Common myeloid progenitor, CD34-positive (primary cell): ENCODE measurements around the gene SSRP1.
A peak's percentile ranks its signal among the peaks of the same experiment; 100 is the strongest.
"Not testable (repeated sequence)": the region's sequence is repeated elsewhere in the genome, so short reads cannot be mapped to it uniquely, and the experiment has no call there.

Source experiments
- CTCF ChIA-PET: fragments of 350-600 bp; sonication (Branson Sonifier 250); formaldehyde crosslinking; loops from one replicate; lab custom pipeline; 2021; ENCODE audit warnings: antibody characterized with exemption; lab: Charles Lee
- POLR2A ChIA-PET: fragments of 350-600 bp; sonication (Branson Sonifier 250); formaldehyde crosslinking; loops from one replicate; lab custom pipeline; 2021; ENCODE audit warnings: antibody characterized with exemption; lab: Charles Lee
- DNase-seq, 3 donors: peaks; one replicate each; pipeline versions ENCODE4 v3.0.0 to v3.0.0-alpha.2; 2013
- H3K27ac ChIP-seq, 2 experiments: 1 replicate in 1 of 2; 2 replicates in 1 of 2; pipeline ENCODE4 v1.7.0; 2013; ENCODE audit warnings: inconsistent platforms in 2 of 2, low read length in 2 of 2, mild to moderate bottlenecking in 2 of 2, low read depth in 1 of 2, moderate library complexity in 1 of 2; ENCODE audit not compliant: severe bottlenecking in 2 of 2, insufficient read depth in 1 of 2, poor library complexity in 1 of 2
- H3K27me3 ChIP-seq, 5 experiments: replicated peaks in 2 of 5; 1 replicate in 3 of 5; 2 replicates in 2 of 5; pipeline versions ENCODE4 v1.6.1 to v1.7.0; 2013; ENCODE audit warnings: low read length in 4 of 5, mild to moderate bottlenecking in 2 of 5, moderate library complexity in 2 of 5, inconsistent platforms in 1 of 5; ENCODE audit not compliant: insufficient read depth in 5 of 5, control insufficient read depth in 4 of 5
- H3K36me3 ChIP-seq, 4 experiments: 1 replicate in 2 of 4; 2 replicates in 2 of 4; pipeline versions ENCODE4 v1.6.1 to v1.7.0; 2013; ENCODE audit warnings: low read length in 3 of 4, control low read depth in 1 of 4, mild to moderate bottlenecking in 1 of 4; ENCODE audit not compliant: control insufficient read depth in 4 of 4, insufficient read depth in 4 of 4
- H3K4me1 ChIP-seq, 4 experiments: 1 replicate in 3 of 4; 2 replicates in 1 of 4; pipeline versions ENCODE4 v1.6.1 to v1.7.1; 2013; ENCODE audit warnings: low read length in 3 of 4, mild to moderate bottlenecking in 3 of 4, control low read depth in 1 of 4, inconsistent platforms in 1 of 4, moderate library complexity in 1 of 4; ENCODE audit not compliant: control insufficient read depth in 4 of 4, insufficient read depth in 4 of 4; ENCODE audit errors: control extremely low read depth in 1 of 4
- H3K4me3 ChIP-seq, 7 experiments: 1 replicate in 4 of 7; 2 replicates in 3 of 7; pipeline versions ENCODE4 v1.5.1 to v1.7.0; 2013; ENCODE audit warnings: mild to moderate bottlenecking in 7 of 7, low read length in 6 of 7, moderate library complexity in 6 of 7, inconsistent platforms in 2 of 7, low read depth in 2 of 7, control low read depth in 1 of 7; ENCODE audit not compliant: insufficient read depth in 4 of 7, control insufficient read depth in 1 of 7; ENCODE audit errors: extremely low read depth in 1 of 7
- H3K9me3 ChIP-seq, 5 experiments: 1 replicate in 4 of 5; 2 replicates in 1 of 5; pipeline versions ENCODE4 v1.6.1 to v1.7.1; 2013; ENCODE audit warnings: low read length in 4 of 5, mild to moderate bottlenecking in 2 of 5, inconsistent platforms in 1 of 5, low read depth in 1 of 5, moderate library complexity in 1 of 5; ENCODE audit not compliant: control insufficient read depth in 4 of 5, insufficient read depth in 2 of 5; ENCODE audit errors: control extremely low read depth in 1 of 5
- WGBS: methylation state at CpG from one replicate; pipeline ENCODE4 v1.1.5; 2013; ENCODE audit not compliant: insufficient coverage; 5-methylcytosine and 5-hydroxymethylcytosine counted together

The SSRP1 gene

DNA sequence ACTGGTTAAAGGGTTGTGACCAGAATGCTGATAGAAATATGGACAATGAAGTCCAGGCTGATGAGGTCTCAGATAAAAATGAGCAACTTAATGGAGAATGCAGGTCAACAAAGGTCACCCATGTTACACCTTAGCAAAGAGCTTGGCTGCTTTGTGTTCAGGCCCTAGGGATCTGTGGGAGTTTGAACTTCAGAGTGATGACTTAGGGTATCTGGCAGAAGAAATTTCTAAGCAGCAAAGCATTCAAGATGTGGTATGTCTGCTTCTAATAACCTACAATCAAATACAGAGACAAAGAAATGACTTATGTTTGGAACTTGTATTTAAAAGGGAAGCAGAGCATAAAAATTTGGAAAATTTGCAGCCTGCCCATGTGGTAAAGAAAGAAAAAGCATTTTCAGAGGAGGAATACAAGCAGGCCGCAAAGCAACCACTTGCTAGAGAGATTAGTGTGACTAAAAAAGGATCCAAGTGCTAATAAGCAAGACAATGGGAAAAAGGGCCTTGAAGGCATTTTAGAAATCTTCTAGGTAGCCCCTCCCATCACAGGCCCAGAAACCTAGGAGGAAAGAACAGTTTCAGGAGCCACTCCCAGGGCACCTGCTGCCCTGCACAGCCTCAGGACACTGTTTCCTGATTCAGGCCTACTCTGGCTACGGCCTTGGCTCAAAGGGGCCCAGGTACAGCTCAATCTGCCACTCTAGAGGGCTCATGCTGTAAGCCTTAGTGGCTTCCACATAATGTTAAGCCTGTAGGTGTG is 52.3 kb downstream of the SSRP1 start:
- peaks cover 0 to 4% (median 0%) of the 10 kb centered on the region in 5 experiments for H3K27me3 ChIP-seq
- no peak for DNase-seq
- no peaks in the 10 kb centered on the region for H3K36me3 ChIP-seq
- peaks cover 0 to 1% (median 0%) of the 10 kb centered on the region in 5 experiments for H3K9me3 ChIP-seq
- no peak overlapping the region for H3K4me3 ChIP-seq
- no peaks in the 10 kb centered on the region for H3K4me1 ChIP-seq
- POLR2A ChIA-PET: no interaction called here
- CTCF ChIA-PET: no interaction called here
- no peak overlapping the region for H3K27ac ChIP-seq
- 100% methylated on average over 2 of the region's 2 CpGs for WGBS

GRCh38 chr11:57281546-57281945 is 54.1 kb downstream of the SSRP1 start:
- H3K9me3 ChIP-seq, POLR2A ChIA-PET, CTCF ChIA-PET, H3K4me1 ChIP-seq, DNase-seq, H3K27ac ChIP-seq, H3K27me3 ChIP-seq, H3K4me3 ChIP-seq, H3K36me3 ChIP-seq: not testable (repeated sequence)
- WGBS: 100% methylated on average over 4 of the region's 6 CpGs

- no peaks in the 10 kb centered on the region for H3K36me3 ChIP-seq
- DNase-seq: no peak
- 94% methylated on average over 3 of the region's 5 CpGs for WGBS
- peaks cover 2 to 7% (median 3%) of the 10 kb centered on the region in 5 experiments for H3K27me3 ChIP-seq
- CTCF ChIA-PET: interaction anchor here (0.6 kb wide), 1 partner anchor 13 kb away, joined by 3 read pairs; no protein-coding TSS in a partner anchor
- POLR2A ChIA-PET: no interaction called here
- peaks cover 0 to 2% (median 0%) of the 10 kb centered on the region in 5 experiments for H3K9me3 ChIP-seq
- peaks cover 0 to 4% (median 0%) of the 10 kb centered on the region in 4 experiments for H3K4me1 ChIP-seq
- H3K27ac ChIP-seq: no peak overlapping the region
- no peak overlapping the region for H3K4me3 ChIP-seq
Observed at GRCh38 chr11:57279116-57279515, 56.6 kb downstream of the SSRP1 start.

- Histone ChIP-seq H3K27me3 (peaks cover 2 to 7% (median 3%) of the 10 kb centered on the region in 5 experiments), H3K4me1 (peaks cover 0 to 4% (median 0%) of the 10 kb centered on the region in 4 experiments), H3K9me3 (peaks cover 0 to 6% (median 0%) of the 10 kb centered on the region in 5 experiments), H3K27ac (no peak overlapping the region), H3K36me3 (no peaks in the 10 kb centered on the region), H3K4me3 (no peak overlapping the region)
- no peak for DNase-seq
- 87% methylated on average over 4 of the region's 7 CpGs for WGBS
- ChIA-PET CTCF (interaction anchor here (0.6 to 2.6 kb wide), 3 partner anchors 10 to 29 kb away, joined by 3 to 9 read pairs (median 8); no protein-coding TSS in a partner anchor), POLR2A (no interaction called here)
Observed at GRCh38 chr11:57278721-57279095, 57.0 kb downstream of the SSRP1 start.

GRCh38 chr11:57277845-57278720 is 57.6 kb downstream of the SSRP1 start:
- no peak overlapping the region for H3K4me3 ChIP-seq
- H3K27me3 ChIP-seq: peaks cover 2 to 7% (median 3%) of the 10 kb centered on the region in 5 experiments
- H3K36me3 ChIP-seq: no peaks in the 10 kb centered on the region
- ChIA-PET CTCF (interaction anchor here (0.6 to 2.6 kb wide), 5 partner anchors 11 to 434 kb away, joined by 3 to 9 read pairs (median 4); no protein-coding TSS in a partner anchor), POLR2A (no interaction called here)
- H3K9me3 ChIP-seq: peaks cover 0 to 11% (median 2%) of the 10 kb centered on the region in 5 experiments
- H3K27ac ChIP-seq: no peak overlapping the region
- 7% methylated on average over 12 of the region's 14 CpGs for WGBS
- DNase-seq: peak; percentile 15 to 43 (median 42)
- peaks cover 0 to 4% (median 0%) of the 10 kb centered on the region in 4 experiments for H3K4me1 ChIP-seq

- 88% methylated on average over 2 of the region's 6 CpGs for WGBS
- Histone ChIP-seq H3K9me3 (peaks cover 0 to 12% (median 2%) of the 10 kb centered on the region in 5 experiments), H3K27ac (no peak overlapping the region), H3K36me3 (no peaks in the 10 kb centered on the region), H3K4me3 (no peak overlapping the region), H3K27me3 (peaks cover 2 to 7% (median 3%) of the 10 kb centered on the region in 5 experiments), H3K4me1 (peaks cover 0 to 4% (median 0%) of the 10 kb centered on the region in 4 experiments)
- POLR2A ChIA-PET: no interaction called here
- CTCF ChIA-PET: interaction anchor here (0.9 to 2.6 kb wide), 7 partner anchors 9 to 435 kb away, joined by 3 to 9 read pairs (median 4); no protein-coding TSS in a partner anchor
- no peak for DNase-seq
Observed at GRCh38 chr11:57276971-57277675, 58.6 kb downstream of the SSRP1 start.
